Loucy (cell line): ENCODE results near the gene LCTL.

Source experiments
- H2AFZ ChIP-seq: fragments of 200-600 bp; sonication (generic); 2 replicates; pipeline ENCODE4 v1.6.0; 2016; ENCODE audit warnings: antibody characterized with exemption, mild to moderate bottlenecking, low read length, moderate library complexity
- H3F3A ChIP-seq: fragments of 200-600 bp; 2 replicates; pipeline ENCODE4 v1.6.0; 2016; ENCODE audit warnings: antibody characterized with exemption, low read depth, mild to moderate bottlenecking
- H3K27me3 ChIP-seq: fragments of 200-600 bp; sonication (generic); 2 replicates; pipeline ENCODE4 v1.6.1; 2014; ENCODE audit warnings: low read length, mild to moderate bottlenecking; ENCODE audit not compliant: insufficient read depth, poor library complexity, severe bottlenecking
- H3K36me3 ChIP-seq: fragments of 200-600 bp; sonication (generic); 2 replicates; pipeline ENCODE4 v1.6.1; 2016; ENCODE audit warnings: low read length; ENCODE audit not compliant: insufficient read depth
- H3K4me1 ChIP-seq: fragments of 200-600 bp; sonication (generic); 2 replicates; pipeline ENCODE4 v1.5.1; 2014; ENCODE audit warnings: low read length, mild to moderate bottlenecking; ENCODE audit not compliant: insufficient read depth, poor library complexity, severe bottlenecking
- H3K4me2 ChIP-seq: fragments of 200-600 bp; sonication (generic); 2 replicates; pipeline ENCODE4 v1.6.0; 2014; ENCODE audit warnings: antibody characterized with exemption, low read length, low read depth, mild to moderate bottlenecking; ENCODE audit not compliant: poor library complexity, severe bottlenecking
- H3K4me3 ChIP-seq: fragments of 200-600 bp; sonication (generic); 2 replicates; pipeline ENCODE4 v1.5.1; 2014; ENCODE audit warnings: low read length, mild to moderate bottlenecking, mixed read lengths; ENCODE audit not compliant: poor library complexity, severe bottlenecking
- H3K79me2 ChIP-seq: fragments of 200-600 bp; sonication (generic); 2 replicates; pipeline ENCODE4 v1.6.1; 2014; ENCODE audit warnings: low read length; ENCODE audit not compliant: insufficient read depth
- H3K9ac ChIP-seq: fragments of 200-600 bp; sonication (generic); 2 replicates; pipeline ENCODE4 v1.6.0; 2014; ENCODE audit warnings: mild to moderate bottlenecking, low read depth, low read length, moderate library complexity; ENCODE audit not compliant: poor library complexity, severe bottlenecking
- H3K9me2 ChIP-seq: fragments of 200-600 bp; sonication (generic); replicated peaks from 2 replicates; pipeline ENCODE4 v1.6.1; 2016; ENCODE audit warnings: low read depth, low read length, mixed read lengths
- H3K9me3 ChIP-seq: fragments of 200-600 bp; sonication (generic); 2 replicates; pipeline ENCODE4 v1.6.1; 2014; ENCODE audit warnings: mild to moderate bottlenecking, antibody characterized with exemption, low read length, low read depth; ENCODE audit not compliant: insufficient read depth
- H4K20me1 ChIP-seq: fragments of 200-600 bp; sonication (generic); 2 replicates; pipeline ENCODE4 v1.6.0; 2014; ENCODE audit warnings: antibody characterized with exemption, low read length, mild to moderate bottlenecking; ENCODE audit not compliant: insufficient read depth, poor library complexity, severe bottlenecking
- CTCF ChIP-seq: fragments of 200-600 bp; sonication (generic); conservative IDR thresholded peaks from 2 replicates; pipeline ENCODE4 v1.5.1; 2014; ENCODE audit warnings: mild to moderate bottlenecking, antibody characterized with exemption, low read length
- EZH2phosphoT487 ChIP-seq: fragments of 200-600 bp; IDR thresholded peaks from 2 replicates; pipeline ENCODE4 v1.6.1; 2018; ENCODE audit warnings: antibody characterized with exemption, mild to moderate bottlenecking, moderate library complexity, borderline replicate concordance

LCTL gene

GRCh38 chr15:66580643-66581042 lies 14.8 kb upstream of the LCTL start:
- H3K4me3 ChIP-seq, result no peak overlapping the region
- no peaks in the 10 kb centered on the region for H3K36me3 ChIP-seq
- no peaks in the 10 kb centered on the region for H3K4me1 ChIP-seq
- no peaks in the 10 kb centered on the region for H3K27me3 ChIP-seq
- no peaks in the 10 kb centered on the region for H3K9me2 ChIP-seq
- no peak overlapping the region for H3K4me2 ChIP-seq
- TF ChIP-seq CTCF (no peak), EZH2phosphoT487 (no peak)
- H3K9ac ChIP-seq, result no peak overlapping the region
- no peak overlapping the region for H2AFZ ChIP-seq
- H3K79me2 ChIP-seq, result no peaks in the 10 kb centered on the region
- H3K9me3 ChIP-seq, result no peaks in the 10 kb centered on the region
- no peaks in the 10 kb centered on the region for H3F3A ChIP-seq
- H4K20me1 ChIP-seq, result no peaks in the 10 kb centered on the region

- Histone ChIP-seq H3K9me3 (no peaks in the 10 kb centered on the region), H3K36me3 (no peaks in the 10 kb centered on the region), H3K9me2 (no peaks in the 10 kb centered on the region), H3K27me3 (no peaks in the 10 kb centered on the region), H3K4me1 (no peaks in the 10 kb centered on the region), H4K20me1 (no peaks in the 10 kb centered on the region), H3F3A (no peaks in the 10 kb centered on the region), H2AFZ (no peak overlapping the region), H3K4me2 (no peak overlapping the region), H3K9ac (no peak overlapping the region), H3K79me2 (no peaks in the 10 kb centered on the region), H3K4me3 (no peak overlapping the region)
- no peak for TF ChIP-seq CTCF
- no peak for TF ChIP-seq EZH2phosphoT487
Measured at GRCh38 chr15:66578286-66578875, 12.6 kb upstream of the LCTL start.

GRCh38 chr15:66574596-66574950 lies 8.8 kb upstream of the LCTL start:
- H3F3A ChIP-seq, result no peaks in the 10 kb centered on the region
- H3K79me2 ChIP-seq, result no peaks in the 10 kb centered on the region
- H3K36me3 ChIP-seq, result no peaks in the 10 kb centered on the region
- H3K4me2 ChIP-seq, result no peak overlapping the region
- H3K27me3 ChIP-seq, result no peaks in the 10 kb centered on the region
- H3K9ac ChIP-seq, result no peak overlapping the region
- no peaks in the 10 kb centered on the region for H3K9me3 ChIP-seq
- H3K9me2 ChIP-seq, result no peaks in the 10 kb centered on the region
- H4K20me1 ChIP-seq, result no peaks in the 10 kb centered on the region
- TF ChIP-seq EZH2phosphoT487 (no peak), CTCF (no peak)
- no peaks in the 10 kb centered on the region for H3K4me1 ChIP-seq
- no peak overlapping the region for H3K4me3 ChIP-seq
- no peak overlapping the region for H2AFZ ChIP-seq
